Osteoblast (primary cell): Measurements from ENCODE around the gene NAA15. TPM values are rescaled to one million over a fixed set of nuclear protein-coding genes. Genes with fewer than 3 reads are reported as not detected.

Experiments
- DNase-seq: peaks from one replicate; pipeline ENCODE4 v3.0.0; 2011; ENCODE audit warnings: low spot score, mixed read lengths; ENCODE audit not compliant: insufficient read length; ENCODE audit errors: missing footprints
- H2AFZ ChIP-seq: 2 replicates; pipeline ENCODE4 v1.6.0; 2011; ENCODE audit warnings: mild to moderate bottlenecking, low read length
- H3K27ac ChIP-seq: 2 replicates; pipeline ENCODE4 v1.5.1; 2011; ENCODE audit warnings: mild to moderate bottlenecking, low read depth, low read length, moderate library complexity
- H3K27me3 ChIP-seq: 2 replicates; pipeline ENCODE4 v1.6.0; 2012; ENCODE audit warnings: mild to moderate bottlenecking, control low read depth, inconsistent platforms, low read length, moderate library complexity; ENCODE audit not compliant: insufficient read depth
- H3K36me3 ChIP-seq: 2 replicates; pipeline ENCODE4 v1.5.1; 2011; ENCODE audit warnings: mild to moderate bottlenecking, low read length, control low read depth, moderate library complexity; ENCODE audit not compliant: insufficient read depth
- H3K4me1 ChIP-seq: 2 replicates; pipeline ENCODE4 v1.5.1; 2011; ENCODE audit warnings: mild to moderate bottlenecking, low read length, control low read depth, moderate library complexity; ENCODE audit not compliant: insufficient read depth
- H3K4me2 ChIP-seq: 2 replicates; pipeline ENCODE4 v1.6.0; 2011; ENCODE audit warnings: mild to moderate bottlenecking, low read length; ENCODE audit not compliant: insufficient read depth
- H3K4me3 ChIP-seq: fragments of 200-600 bp; sonication (generic); 3 replicates; pipeline ENCODE4 v1.5.1; 2012; ENCODE audit warnings: mild to moderate bottlenecking, low read length, inconsistent platforms; ENCODE audit not compliant: insufficient read depth
- H3K79me2 ChIP-seq: 2 replicates; pipeline ENCODE4 v1.6.0; 2012; ENCODE audit warnings: mild to moderate bottlenecking, low read length, control low read depth, inconsistent platforms; ENCODE audit not compliant: insufficient read depth
- H3K9me3 ChIP-seq: 2 replicates; pipeline ENCODE4 v1.5.1; 2011; ENCODE audit warnings: low read depth, low read length, control low read depth
- H4K20me1 ChIP-seq: 2 replicates; pipeline ENCODE4 v1.6.0; 2012; ENCODE audit warnings: mild to moderate bottlenecking, low read length, control low read depth; ENCODE audit not compliant: insufficient read depth
- CTCF ChIP-seq: IDR thresholded peaks from 2 replicates; pipeline ENCODE4 v1.5.1; 2011; ENCODE audit warnings: mild to moderate bottlenecking, low read depth, low read length, moderate library complexity; ENCODE audit errors: extremely low read depth
- total RNA-seq: library from RNA; depleted of rRNA; stranded (reverse); fragments of >200 nt; gene quantifications from 2 replicates; pipeline ENCODE4 v1.2.3, GENCODE V29; 2012

The NAA15 gene
- total RNA-seq, 1 donor = 33.3 TPM

DNA sequence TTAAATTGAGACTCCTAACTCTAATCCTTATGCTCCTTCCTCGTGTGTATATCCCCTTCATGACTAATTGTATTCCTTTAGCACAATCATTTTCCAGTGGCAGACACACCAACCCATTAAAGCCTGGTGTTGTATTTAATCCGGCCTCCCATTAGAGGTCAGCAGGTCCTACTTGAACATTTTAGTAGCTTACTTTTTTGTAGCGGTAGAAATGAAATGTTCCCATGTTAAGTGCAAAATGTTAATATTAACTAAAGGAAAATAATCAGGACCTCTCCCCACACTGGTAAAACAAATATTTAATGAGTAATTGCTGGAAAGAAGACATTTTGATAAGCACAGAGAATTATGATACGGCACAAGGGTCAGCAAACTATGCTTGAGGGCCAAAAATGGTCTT is 156.0 kb downstream of the NAA15 start:
- Histone ChIP-seq H3K4me2 (no peak overlapping the region), H3K4me1 (peaks cover 28% of the 10 kb centered on the region), H3K27me3 (no peaks in the 10 kb centered on the region), H2AFZ (no peak overlapping the region), H3K79me2 (peaks cover 78% of the 10 kb centered on the region), H3K27ac (no peak overlapping the region), H3K9me3 (no peaks in the 10 kb centered on the region), H3K36me3 (no peaks in the 10 kb centered on the region), H3K4me3 (no peak overlapping the region), H4K20me1 (peaks cover 37% of the 10 kb centered on the region)
- TF ChIP-seq CTCF = no peak
- no peak for DNase-seq

GRCh38 chr4:139458543-139458942 is 157.2 kb downstream of the NAA15 start:
- peaks cover 85% of the 10 kb centered on the region for H3K79me2 ChIP-seq
- TF ChIP-seq CTCF = no peak

DNA sequence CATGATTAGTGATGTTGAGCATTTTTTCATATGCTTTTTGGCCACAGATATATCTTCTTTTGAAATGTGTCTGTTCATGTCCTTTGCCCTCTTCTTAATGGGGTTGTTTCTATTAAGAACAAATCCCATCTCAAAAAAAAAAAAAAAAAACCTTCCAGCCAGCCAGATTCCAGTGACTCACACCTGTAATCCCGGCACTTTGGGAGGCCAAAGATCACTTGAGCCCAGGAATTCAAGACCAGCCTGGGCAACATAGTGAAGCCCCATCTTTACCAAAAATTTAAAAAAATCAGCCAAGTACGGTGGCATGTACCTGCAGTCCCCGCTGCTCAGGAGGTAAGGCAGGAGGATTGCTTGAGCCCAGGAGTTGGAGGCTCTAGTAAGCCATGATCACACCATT is 157.7 kb downstream of the NAA15 start:
- Histone ChIP-seq H3K4me1 (peaks cover 23% of the 10 kb centered on the region), H4K20me1 (peaks cover 37% of the 10 kb centered on the region), H3K4me2 (no peak overlapping the region), H3K4me3 (no peak overlapping the region), H3K27ac (no peak overlapping the region), H3K36me3 (peaks cover 3% of the 10 kb centered on the region), H2AFZ (no peak overlapping the region), H3K9me3 (no peaks in the 10 kb centered on the region), H3K79me2 (peaks cover 89% of the 10 kb centered on the region), H3K27me3 (no peaks in the 10 kb centered on the region)
- TF ChIP-seq CTCF = no peak
- no peak for DNase-seq

More at GRCh38 chr4:139458543-139458942, 157.2 kb downstream of the NAA15 start:
- Histone ChIP-seq H3K27ac (no peak overlapping the region), H3K4me3 (no peak overlapping the region), H3K4me1 (peaks cover 23% of the 10 kb centered on the region), H3K27me3 (no peaks in the 10 kb centered on the region), H4K20me1 (peaks cover 37% of the 10 kb centered on the region), H3K36me3 (peaks cover 3% of the 10 kb centered on the region), H2AFZ (no peak overlapping the region), H3K4me2 (no peak overlapping the region), H3K9me3 (no peaks in the 10 kb centered on the region)
- DNase-seq = no peak

- peaks cover 3% of the 10 kb centered on the region for H3K36me3 ChIP-seq
- DNase-seq = no peak
- H4K20me1 ChIP-seq = peaks cover 32% of the 10 kb centered on the region
- no peak overlapping the region for H3K4me2 ChIP-seq
- H3K4me3 ChIP-seq = no peak overlapping the region
- H3K27me3 ChIP-seq = no peaks in the 10 kb centered on the region
- TF ChIP-seq CTCF = no peak
- no peak overlapping the region for H2AFZ ChIP-seq
- no peaks in the 10 kb centered on the region for H3K9me3 ChIP-seq
- peaks cover 13% of the 10 kb centered on the region for H3K4me1 ChIP-seq
- H3K79me2 ChIP-seq = peaks cover 75% of the 10 kb centered on the region
- H3K27ac ChIP-seq = no peak overlapping the region
These were observed 159.3 kb downstream of the NAA15 start for GRCh38 chr4:139460565-139460964.
